ENCODE results near the gene ODAD4.
"Not testable (repeated sequence)": the region's sequence is repeated elsewhere in the genome, so short reads cannot be mapped to it uniquely, and the experiment has no call there.

Gene ODAD4

DNA sequence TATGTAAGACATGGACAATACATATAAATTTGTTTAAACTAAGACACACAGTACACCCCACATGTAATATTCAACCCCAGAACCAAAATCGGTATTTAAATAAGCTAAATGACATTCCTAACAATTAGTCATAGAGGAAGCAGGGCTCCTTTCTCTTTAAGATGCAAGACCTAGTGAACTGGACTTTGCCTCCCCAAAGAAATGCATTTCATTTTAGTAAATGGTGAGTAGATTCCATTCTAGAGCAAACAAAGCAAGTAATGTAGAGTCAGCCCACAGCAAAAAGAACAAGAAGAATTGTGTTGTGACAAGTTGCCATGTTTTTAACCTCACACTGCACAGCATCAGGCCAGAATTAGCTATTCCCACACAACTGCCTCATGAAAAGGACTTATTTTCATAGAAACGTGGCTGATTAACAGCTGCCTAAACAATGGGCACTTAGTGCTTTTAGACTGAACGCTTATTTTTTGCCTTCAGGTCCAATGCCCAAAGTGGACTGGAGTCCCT, 72.4 kb downstream of the ODAD4 start:
- DNase-seq (ENCODE audit: low spot score): peak; percentile 85

DNA sequence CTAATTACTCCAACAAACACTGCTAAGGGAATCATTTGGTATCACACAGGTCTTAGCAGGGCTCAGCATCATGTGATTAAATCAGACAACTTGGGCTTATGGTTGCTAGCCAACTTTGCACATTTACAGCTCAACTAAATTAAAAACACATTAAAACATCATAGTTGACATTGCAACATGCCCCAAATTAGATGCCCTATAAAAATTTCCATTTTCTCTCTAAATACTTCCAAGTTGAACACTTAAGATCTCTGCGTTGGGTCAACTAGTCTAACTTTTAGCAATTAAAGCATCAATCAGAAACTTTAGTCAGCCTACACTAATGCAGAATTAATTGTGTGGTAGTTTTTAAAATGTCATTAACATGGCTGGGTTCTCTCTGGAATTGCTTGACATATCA, 74.7 kb downstream of the ODAD4 start:
- DNase-seq (ENCODE audit: low spot score): no peak

- DNase-seq (ENCODE audit: low spot score): peak; percentile 90
Observed at GRCh38 chr17:42009170-42009569, 78.8 kb downstream of the ODAD4 start.

GRCh38 chr17:42010266-42010680, 79.9 kb downstream of the ODAD4 start:
- not testable (repeated sequence) for DNase-seq (ENCODE audit: low spot score)

DNA sequence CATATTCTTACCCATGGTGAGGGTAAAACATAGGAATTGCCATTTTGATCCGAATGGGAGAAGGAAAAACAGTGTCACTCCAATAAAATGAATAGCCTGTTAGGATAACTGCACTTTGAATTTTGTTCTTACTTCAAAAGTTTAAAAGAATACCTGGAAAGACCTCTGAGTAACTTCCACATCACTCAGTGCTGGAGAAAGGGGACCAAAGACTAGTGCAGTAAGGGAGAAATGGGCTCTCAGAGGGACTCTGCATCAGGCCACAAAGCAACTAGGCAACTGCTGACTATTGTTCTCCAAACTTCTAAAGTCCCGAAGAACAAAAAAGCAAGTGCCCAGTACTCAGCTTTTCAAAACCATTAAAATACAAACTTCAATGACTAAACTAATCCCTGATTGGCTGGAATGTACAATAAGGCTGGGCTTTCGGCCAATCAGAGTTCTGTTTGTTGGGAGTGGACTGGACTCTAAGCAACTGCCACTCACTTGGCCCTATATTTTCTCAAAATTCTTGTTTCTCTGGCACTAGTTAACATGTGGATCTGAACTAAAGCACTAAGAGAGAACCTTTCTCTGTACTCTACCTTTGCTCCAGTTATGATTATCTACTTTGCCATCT, 80.6 kb downstream of the ODAD4 start:
- no peak for DNase-seq (ENCODE audit: low spot score)

DNA sequence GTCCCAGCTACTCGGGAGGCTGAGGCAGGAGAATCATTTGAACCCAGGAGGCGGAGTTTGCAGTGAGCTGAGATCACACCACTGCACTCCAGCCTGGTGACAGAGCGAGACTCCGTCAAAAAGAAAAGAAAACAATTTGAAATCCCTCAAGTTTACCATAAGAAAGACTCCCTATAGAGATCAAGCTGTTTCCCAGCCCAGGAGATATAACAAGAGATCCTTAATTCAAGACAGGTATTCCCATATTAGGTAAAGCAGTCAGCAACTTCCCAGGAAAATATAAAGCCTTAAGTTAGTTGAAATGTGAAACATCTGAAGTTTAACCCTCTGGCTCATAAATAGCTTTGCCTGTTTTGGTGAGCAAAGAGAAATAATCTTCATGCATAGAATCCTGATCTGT, 81.9 kb downstream of the ODAD4 start:
- not testable (repeated sequence) for DNase-seq (ENCODE audit: low spot score)

GRCh38 chr17:42013740-42014139, 83.3 kb downstream of the ODAD4 start:
- DNase-seq (ENCODE audit: low spot score): not testable (repeated sequence)

Data from globus pallidus (tissue), 1 donor.